HUES6 (cell line): Measurements from ENCODE around the gene GATD1.

Experiments
- H3K27ac ChIP-seq: 2 replicates; pipeline ENCODE4 v1.7.0; 2013; ENCODE audit warnings: low read depth, mild to moderate bottlenecking, low read length, inconsistent platforms
- H3K27me3 ChIP-seq: 2 replicates; pipeline ENCODE4 v1.6.1; 2013; ENCODE audit warnings: low read length; ENCODE audit not compliant: control insufficient read depth, insufficient read depth
- H3K36me3 ChIP-seq: 2 replicates; pipeline ENCODE4 v1.6.1; 2013; ENCODE audit warnings: low read length; ENCODE audit not compliant: control insufficient read depth, insufficient read depth
- H3K4me1 ChIP-seq: 2 replicates; pipeline ENCODE4 v1.6.1; 2013; ENCODE audit warnings: low read length; ENCODE audit not compliant: control insufficient read depth, insufficient read depth
- H3K4me3 ChIP-seq: 2 replicates; pipeline ENCODE4 v1.5.1; 2013; ENCODE audit warnings: low read depth, low read length
- H3K9ac ChIP-seq: one replicate; pipeline ENCODE4 v1.6.1; 2013; ENCODE audit warnings: mild to moderate bottlenecking, low read length
- H3K9me3 ChIP-seq: 2 replicates; pipeline ENCODE4 v1.6.1; 2013; ENCODE audit warnings: low read depth, low read length; ENCODE audit not compliant: control insufficient read depth, insufficient read depth

Gene GATD1, protein sequence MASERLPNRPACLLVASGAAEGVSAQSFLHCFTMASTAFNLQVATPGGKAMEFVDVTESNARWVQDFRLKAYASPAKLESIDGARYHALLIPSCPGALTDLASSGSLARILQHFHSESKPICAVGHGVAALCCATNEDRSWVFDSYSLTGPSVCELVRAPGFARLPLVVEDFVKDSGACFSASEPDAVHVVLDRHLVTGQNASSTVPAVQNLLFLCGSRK

DNA sequence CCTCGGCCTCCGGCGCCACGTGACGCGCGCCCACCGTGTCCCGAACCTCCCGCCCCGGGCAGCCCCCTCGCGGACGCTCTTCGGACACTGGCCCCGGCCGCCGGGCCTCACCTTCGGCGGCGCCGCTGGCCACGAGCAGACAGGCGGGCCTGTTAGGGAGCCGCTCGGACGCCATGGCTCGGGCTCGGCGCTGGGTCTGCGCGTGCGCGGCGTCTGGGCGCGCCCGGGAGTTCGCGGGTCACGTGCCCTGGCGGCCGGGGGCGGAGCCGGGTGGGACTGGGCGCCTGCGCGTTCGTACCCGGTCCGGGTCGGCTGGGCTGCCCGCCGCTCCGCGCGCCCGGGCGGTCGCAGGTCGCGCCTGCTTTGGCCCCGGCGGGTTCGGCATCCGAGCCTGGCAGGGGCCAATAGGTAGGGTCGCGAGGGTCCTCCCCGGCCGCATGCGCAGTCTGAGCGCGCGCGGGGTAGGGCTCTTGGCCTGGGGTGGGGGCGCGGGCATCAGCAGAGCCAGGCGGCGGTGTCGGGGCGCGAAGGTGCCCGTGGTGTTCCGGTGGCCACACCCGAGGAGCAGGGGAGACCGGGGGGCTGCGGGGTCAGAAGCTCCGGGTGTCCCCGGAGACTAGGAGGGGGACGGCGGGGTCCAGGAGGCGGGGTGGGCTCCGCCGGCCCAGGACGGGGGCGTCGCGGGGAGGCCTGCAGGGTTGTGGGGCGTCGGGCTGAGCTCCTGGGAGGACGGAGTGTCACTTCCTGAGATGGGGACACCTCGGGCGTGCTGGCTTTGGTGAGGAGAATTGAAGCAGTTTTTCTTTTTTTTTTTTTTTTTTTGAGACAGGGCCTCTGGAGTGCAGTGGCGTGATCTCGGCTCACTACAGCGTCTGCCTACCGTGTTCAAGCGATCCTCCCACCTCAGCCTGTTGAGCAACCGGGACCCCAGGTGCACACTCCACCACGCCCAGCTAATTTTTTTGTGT lies at the start of gene GATD1:
Gene GATD1 (minus strand): TSS at position 200 of the 968 bp plus-strand sequence. CDS start 25 bp downstream, at position 175.
- peak within 1 kb of the TSS; percentile 96 for H3K4me3 ChIP-seq
- H3K27me3 ChIP-seq = no peaks in the 10 kb centered on the region
- peak within 1 kb of the TSS; percentile 86 for H3K27ac ChIP-seq
- no peaks in the 10 kb centered on the region for H3K9me3 ChIP-seq
- peaks cover 27% of the 10 kb centered on the region for H3K4me1 ChIP-seq
- H3K36me3 ChIP-seq = peaks cover 29% of the 10 kb centered on the region
- H3K9ac ChIP-seq = peak within 1 kb of the TSS; percentile 93

DNA sequence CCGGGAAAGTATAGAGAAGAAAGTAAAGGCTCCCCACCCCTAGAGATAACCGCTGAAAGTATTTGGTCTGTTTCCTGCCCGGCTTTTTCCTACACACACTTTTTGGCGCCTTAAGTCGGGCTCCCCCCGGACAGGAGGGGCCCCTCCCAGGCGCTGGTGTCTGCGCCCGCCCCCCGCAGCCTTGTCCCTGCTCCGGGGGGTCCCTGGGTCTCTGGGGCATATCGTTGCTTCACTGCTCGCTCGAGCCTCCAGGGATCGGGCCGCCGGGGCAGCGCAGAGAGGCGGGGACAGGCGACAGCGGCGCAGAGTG lies 49.5 kb upstream of the GATD1 start:
- peaks cover 15% of the 10 kb centered on the region; the same call in 1 of the 2 replicates for H3K36me3 ChIP-seq
- peak overlapping the region; percentile 51 for H3K4me3 ChIP-seq
- peaks cover 67% of the 10 kb centered on the region for H3K27me3 ChIP-seq
- H3K27ac ChIP-seq = no peak overlapping the region
- H3K4me1 ChIP-seq = peaks cover 41% of the 10 kb centered on the region
- H3K9me3 ChIP-seq = no peaks in the 10 kb centered on the region
- H3K9ac ChIP-seq = no peak overlapping the region

DNA sequence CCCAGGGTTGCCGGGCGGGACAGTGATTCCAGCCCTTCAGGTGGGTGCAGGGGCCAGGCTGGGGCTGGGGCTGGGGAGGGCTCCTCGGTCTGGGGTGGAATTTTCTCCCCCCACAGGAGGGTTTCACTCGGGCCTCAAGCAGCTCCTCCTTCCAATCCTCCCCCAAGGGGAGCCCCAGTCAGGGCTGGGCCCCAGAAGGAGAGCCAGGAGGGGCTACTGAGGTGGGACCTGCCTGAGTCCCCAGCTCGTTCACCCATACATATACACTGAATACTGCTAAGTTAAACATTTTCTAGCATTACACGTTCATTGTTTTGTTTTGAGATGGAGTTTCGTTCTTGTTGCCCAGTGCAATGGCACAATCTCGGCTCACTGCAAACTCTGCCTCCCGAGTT lies 48.9 kb upstream of the GATD1 start:
- peaks cover 61% of the 10 kb centered on the region for H3K27me3 ChIP-seq
- H3K4me3 ChIP-seq = peak overlapping the region; percentile 51; the same call in 1 of the 2 replicates
- H3K36me3 ChIP-seq = peaks cover 16% of the 10 kb centered on the region; the same call in 1 of the 2 replicates
- no peak overlapping the region for H3K9ac ChIP-seq
- H3K4me1 ChIP-seq = peaks cover 35% of the 10 kb centered on the region
- H3K27ac ChIP-seq = no peak overlapping the region
- H3K9me3 ChIP-seq = no peaks in the 10 kb centered on the region

DNA sequence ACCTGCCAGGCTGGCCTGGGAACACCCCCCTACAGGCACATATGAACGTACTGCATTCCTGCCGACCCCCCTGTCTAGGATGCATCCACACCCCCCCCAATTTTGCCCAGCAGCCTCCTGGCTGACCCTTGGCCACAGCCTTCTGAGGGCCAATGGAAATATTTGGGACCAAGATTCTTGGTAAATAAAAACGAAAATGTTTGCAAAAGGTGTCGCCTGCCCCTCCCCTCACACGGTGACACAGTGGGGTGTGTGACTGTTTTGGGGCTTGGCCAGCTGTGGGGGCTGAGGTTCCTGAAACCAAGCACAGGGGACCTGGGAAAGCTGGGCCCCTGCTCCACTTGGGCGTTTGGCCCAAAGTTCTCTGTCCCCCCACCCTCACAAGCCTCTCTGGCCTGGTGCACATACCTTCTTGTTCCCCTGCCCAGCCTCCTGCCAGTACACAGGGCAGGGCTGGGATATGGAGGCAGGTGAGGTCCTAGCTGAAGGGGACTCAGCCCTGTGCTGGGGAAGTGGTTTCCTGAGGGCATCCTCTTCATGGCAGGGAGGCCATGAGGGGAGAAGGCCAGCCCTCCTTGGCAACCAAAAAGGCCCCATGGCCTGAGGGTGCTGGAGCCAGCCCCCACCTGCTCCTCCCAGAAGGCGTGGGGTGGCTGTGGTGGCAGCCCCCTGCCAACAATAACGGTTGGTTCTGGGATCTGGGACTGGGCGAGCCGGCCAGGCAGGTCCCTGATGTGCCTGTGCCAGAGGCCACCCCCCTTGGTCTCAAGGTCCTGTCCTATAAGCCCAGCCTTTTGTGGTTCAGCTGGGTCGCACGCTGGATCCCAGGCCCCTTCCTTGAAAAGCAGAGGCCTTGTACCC lies 48.3 kb upstream of the GATD1 start:
- H3K9me3 ChIP-seq = no peaks in the 10 kb centered on the region
- no peak overlapping the region for H3K27ac ChIP-seq
- peaks cover 30% of the 10 kb centered on the region for H3K4me1 ChIP-seq
- no peak overlapping the region for H3K4me3 ChIP-seq
- H3K9ac ChIP-seq = no peak overlapping the region
- H3K27me3 ChIP-seq = peaks cover 55% of the 10 kb centered on the region
- H3K36me3 ChIP-seq = peaks cover 16% of the 10 kb centered on the region; the same call in 1 of the 2 replicates

DNA sequence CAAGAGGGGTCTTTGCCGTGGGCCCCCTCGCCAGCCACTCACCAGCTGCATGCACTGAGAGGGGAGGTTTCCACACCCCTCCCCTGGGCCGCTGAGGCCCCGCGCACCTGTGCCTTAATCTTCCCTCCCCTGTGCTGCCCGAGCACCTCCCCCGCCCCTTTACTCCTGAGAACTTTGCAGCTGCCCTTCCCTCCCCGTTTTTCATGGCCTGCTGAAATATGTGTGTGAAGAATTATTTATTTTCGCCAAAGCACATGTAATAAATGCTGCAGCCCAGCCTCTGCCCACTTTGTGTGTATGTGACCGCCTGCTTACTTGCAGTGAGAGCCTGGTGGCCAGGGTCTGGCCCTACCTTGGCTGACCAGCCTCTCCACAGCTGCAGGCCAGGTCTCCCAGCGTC lies 47.7 kb upstream of the GATD1 start:
- Histone ChIP-seq H3K9ac (no peak overlapping the region), H3K36me3 (peaks cover 16% of the 10 kb centered on the region; the same call in 1 of the 2 replicates), H3K9me3 (no peaks in the 10 kb centered on the region), H3K4me1 (peaks cover 26% of the 10 kb centered on the region), H3K27me3 (peaks cover 49% of the 10 kb centered on the region), H3K4me3 (no peak overlapping the region), H3K27ac (no peak overlapping the region)

DNA sequence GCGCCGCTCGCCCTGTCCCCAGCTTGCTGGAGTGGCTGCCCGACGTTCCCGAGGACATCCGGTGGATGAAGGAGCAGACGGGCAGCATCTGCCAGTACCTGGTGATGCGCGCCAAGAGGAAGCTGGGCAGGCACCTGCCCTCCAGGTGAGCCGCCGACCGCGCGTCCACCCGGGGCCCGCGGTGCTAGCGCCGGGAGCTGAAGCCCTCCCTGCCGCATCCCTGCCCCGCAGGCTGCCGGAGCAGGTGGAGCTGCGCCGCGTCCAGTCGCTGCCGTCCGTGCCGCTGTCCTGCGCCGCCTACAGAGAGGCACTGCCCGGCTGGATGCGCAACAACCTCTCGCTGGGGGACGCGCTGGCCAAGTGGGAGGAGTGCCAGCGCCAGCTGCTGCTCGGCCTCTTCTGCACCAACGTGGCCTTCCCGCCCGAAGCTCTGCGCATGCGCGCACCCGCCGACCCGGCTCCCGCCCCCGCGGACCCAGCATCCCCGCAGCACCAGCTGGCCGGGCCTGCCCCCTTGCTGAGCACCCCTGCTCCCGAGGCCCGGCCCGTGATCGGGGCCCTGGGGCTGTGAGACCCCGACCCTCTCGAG lies 47.1 kb upstream of the GATD1 start:
- H3K9ac ChIP-seq = no peak overlapping the region
- H3K9me3 ChIP-seq = no peaks in the 10 kb centered on the region
- H3K27ac ChIP-seq = no peak overlapping the region
- H3K36me3 ChIP-seq = peaks cover 16% of the 10 kb centered on the region; the same call in 1 of the 2 replicates
- peak overlapping the region; percentile 14; the same call in 1 of the 2 replicates for H3K4me3 ChIP-seq
- peaks cover 43% of the 10 kb centered on the region for H3K27me3 ChIP-seq
- peaks cover 21% of the 10 kb centered on the region for H3K4me1 ChIP-seq

DNA sequence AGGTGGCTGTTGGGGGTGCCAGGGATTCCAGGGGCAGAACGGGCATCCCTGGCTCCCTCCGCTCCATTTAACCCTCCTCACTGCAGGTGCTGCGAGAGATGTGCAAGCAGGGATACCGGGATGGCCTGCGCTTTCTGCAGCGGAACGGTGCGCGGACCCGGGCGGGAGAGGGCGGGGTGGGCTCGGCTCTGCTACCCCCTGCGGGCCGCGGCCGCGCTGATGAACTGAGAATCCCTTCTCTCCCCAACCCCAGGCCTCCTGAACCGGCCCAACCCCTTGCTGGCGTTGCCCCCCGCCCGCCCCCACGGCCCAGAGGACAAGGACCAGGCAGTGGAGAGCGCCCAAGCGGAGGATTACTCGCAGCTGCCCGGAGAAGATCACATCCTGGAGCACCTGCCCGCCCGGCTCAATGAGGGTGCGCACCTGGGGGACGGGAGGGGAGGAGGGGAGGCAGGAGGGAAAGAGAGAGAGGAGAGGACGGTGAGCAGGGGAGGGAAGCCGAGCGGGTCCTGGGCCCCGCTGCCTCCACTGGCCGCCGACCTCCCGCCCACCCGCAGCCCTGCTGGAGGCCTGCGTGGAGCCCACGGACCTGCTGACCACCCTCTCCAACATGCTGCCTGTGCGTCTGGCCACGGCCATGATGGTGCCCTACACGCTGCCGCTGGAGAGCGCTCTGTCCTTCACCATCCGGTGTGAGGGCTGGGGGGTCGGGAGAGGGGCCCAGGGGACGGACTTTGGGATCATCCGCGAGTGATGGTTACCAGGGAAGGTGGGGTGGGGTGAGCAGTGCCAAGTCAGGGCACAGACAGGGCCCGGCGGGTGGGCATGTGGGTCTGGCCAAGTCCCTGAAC lies 46.4 kb upstream of the GATD1 start:
- no peaks in the 10 kb centered on the region for H3K9me3 ChIP-seq
- peaks cover 16% of the 10 kb centered on the region; the same call in 1 of the 2 replicates for H3K36me3 ChIP-seq
- peaks cover 36% of the 10 kb centered on the region for H3K27me3 ChIP-seq
- peaks cover 19% of the 10 kb centered on the region for H3K4me1 ChIP-seq
- no peak overlapping the region; the same call in 1 of the 2 replicates for H3K4me3 ChIP-seq
- no peak overlapping the region for H3K9ac ChIP-seq
- no peak overlapping the region for H3K27ac ChIP-seq

DNA sequence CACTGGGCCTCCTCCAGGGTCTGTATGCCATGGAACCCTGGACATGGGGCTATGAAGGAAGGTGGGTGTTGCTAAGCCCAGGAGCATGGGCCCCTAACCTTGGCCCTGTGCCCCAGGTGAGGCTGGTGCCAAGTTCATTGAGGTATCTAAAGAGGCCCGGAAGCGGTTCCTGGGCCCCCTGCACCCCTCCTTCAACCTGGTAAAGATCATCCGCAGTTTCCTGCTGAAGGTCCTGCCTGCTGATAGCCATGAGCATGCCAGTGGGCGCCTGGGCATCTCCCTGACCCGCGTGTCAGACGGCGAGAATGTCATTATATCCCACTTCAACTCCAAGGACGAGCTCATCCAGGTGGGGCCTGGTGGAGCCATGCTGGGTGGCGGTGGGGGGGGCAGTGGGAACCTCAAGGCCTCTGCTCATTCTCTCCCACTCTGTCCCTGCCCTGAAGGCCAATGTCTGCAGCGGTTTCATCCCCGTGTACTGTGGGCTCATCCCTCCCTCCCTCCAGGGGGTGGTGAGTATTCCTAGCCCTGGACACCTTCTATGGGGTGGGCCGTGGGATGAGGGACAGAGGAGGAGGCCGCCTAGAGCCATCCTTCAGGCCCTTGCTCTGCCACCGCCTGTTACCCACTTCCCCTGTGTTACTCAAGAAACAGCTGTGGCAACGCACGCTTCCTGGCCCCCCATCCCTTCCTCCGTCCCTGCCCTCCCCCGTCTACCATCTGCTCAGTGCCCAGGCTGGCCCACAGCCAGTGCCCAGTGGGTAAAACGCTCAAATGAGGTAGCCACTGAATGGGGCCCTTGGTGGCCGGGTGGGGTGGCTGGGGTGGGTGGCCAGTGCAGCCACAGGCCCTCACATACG lies 44.5 kb upstream of the GATD1 start:
- Histone ChIP-seq H3K4me3 (no peak overlapping the region), H3K9me3 (no peaks in the 10 kb centered on the region), H3K27me3 (peaks cover 17% of the 10 kb centered on the region; the same call in 1 of the 2 replicates), H3K27ac (no peak overlapping the region), H3K4me1 (peaks cover 10% of the 10 kb centered on the region), H3K36me3 (peaks cover 16% of the 10 kb centered on the region; the same call in 1 of the 2 replicates), H3K9ac (no peak overlapping the region)
